Aorta (tissue), 5 donors: ENCODE data around the gene SHISA6. TPM values are rescaled to one million over a fixed set of nuclear protein-coding genes. Genes with fewer than 3 reads are reported as not detected.

Experiments used
- ATAC-seq: fragments of 200-7000 bp; cut with Tn5 transposase; one replicate; pipeline ENCODE4 v1.9.1; 2022; ENCODE audit warnings: moderate library complexity; ENCODE audit not compliant: low FRiP score
- DNase-seq, 2 donors: peaks; one replicate each; pipeline ENCODE4 v3.0.0-alpha.2; 2020
- H3K27ac ChIP-seq, 2 donors: one replicate each; pipeline ENCODE4 v1.5.1; 2013; ENCODE audit warnings: low read length in 2 of 2, mild to moderate bottlenecking in 2 of 2, moderate library complexity in 2 of 2, control low read depth in 1 of 2, inconsistent platforms in 1 of 2, low read depth in 1 of 2
- H3K27me3 ChIP-seq, 2 donors: one replicate each; pipeline ENCODE4 v1.6.1; 2013; ENCODE audit warnings: control low read depth in 1 of 2, low read length in 1 of 2, mild to moderate bottlenecking in 1 of 2, moderate library complexity in 1 of 2; ENCODE audit not compliant: insufficient read depth in 2 of 2, control insufficient read depth in 1 of 2
- H3K36me3 ChIP-seq, 2 donors: one replicate each; pipeline ENCODE4 v1.6.1; 2013; ENCODE audit warnings: control low read depth in 1 of 2, low read length in 1 of 2, mild to moderate bottlenecking in 1 of 2; ENCODE audit not compliant: insufficient read depth in 2 of 2, control insufficient read depth in 1 of 2
- H3K4me1 ChIP-seq, 2 donors: one replicate each; pipeline ENCODE4 v1.6.1; 2013; ENCODE audit warnings: low read length in 2 of 2, control low read depth in 1 of 2, mild to moderate bottlenecking in 1 of 2, moderate library complexity in 1 of 2; ENCODE audit not compliant: insufficient read depth in 2 of 2, control insufficient read depth in 1 of 2
- H3K4me3 ChIP-seq, 2 donors: one replicate each; pipeline ENCODE4 v1.5.1; 2013; ENCODE audit warnings: low read length in 2 of 2, control low read depth in 1 of 2, mild to moderate bottlenecking in 1 of 2
- H3K9me3 ChIP-seq: one replicate; pipeline ENCODE4 v1.6.1; 2013; ENCODE audit warnings: mild to moderate bottlenecking, low read length; ENCODE audit not compliant: control insufficient read depth
- WGBS, 2 donors: extraction: QIAGEN DNeasy Blood & Tissue Kit; methylation state at CpG; one replicate each; pipeline ENCODE4 v1.1.7; 2013; 5-methylcytosine and 5-hydroxymethylcytosine counted together
- intact Hi-C, 2 donors: fragments of 100-400 bp; cut with DNase I; formaldehyde crosslinking; loops; one replicate each; pipeline versions ENCODE4 v1.14.2 to v1.15.0; 2022
- polyA plus RNA-seq, 2 donors: library from polyadenylated mRNA; stranded (reverse); fragments of 200-250 nt; gene quantifications; one replicate each; pipeline ENCODE4 v1.2.3, GENCODE V29; 2013
- total RNA-seq, 2 donors: library from RNA; stranded (reverse); fragmentation: NEBNext Ultra II Directional; extraction: Animal tissue kit (Norgen Biotek cat#: 25700); gene quantifications; one replicate each; pipeline ENCODE4 v1.2.1, GENCODE V29; 2021
- donor health status: healthy with polysubstance abuse.
- donor health status: Bipolar disorder and iron deficiency.
- donor health status: DM: no; HTN: no; CAD: no.
- donor health status: DM: no; HTN: no; CAD: no.
- donor health status: DM: yes; HTN: yes; CAD: no.

Gene SHISA6
- total and polyA plus RNA-seq, 4 donors: 0.13 to 0.48 TPM; not detected in 2

- no peaks in the 10 kb centered on the region for H3K4me1 ChIP-seq
- DNase-seq (no peak), ATAC-seq (no peak)
- H3K4me3 ChIP-seq: no peak overlapping the region
- intact Hi-C loops: no loop called here
- H3K36me3 ChIP-seq: no peaks in the 10 kb centered on the region
- WGBS, 2 donors: 78% methylated on average over 11 of the region's 11 CpGs
- no peak overlapping the region for H3K27ac ChIP-seq
- no peaks in the 10 kb centered on the region for H3K9me3 ChIP-seq
- H3K27me3 ChIP-seq: no peaks in the 10 kb centered on the region
These were observed 83.0 kb downstream of the SHISA6 start for GRCh38 chr17:11324021-11324420.

- DNase-seq (no peak), ATAC-seq (no peak)
- no peaks in the 10 kb centered on the region for H3K36me3 ChIP-seq
- 85 to 89% methylated on average over 10 of the region's 10 CpGs for WGBS, 2 donors
- H3K4me3 ChIP-seq: no peak overlapping the region
- no peaks in the 10 kb centered on the region for H3K27me3 ChIP-seq
- no peaks in the 10 kb centered on the region for H3K4me1 ChIP-seq
- H3K27ac ChIP-seq: no peak overlapping the region
- H3K9me3 ChIP-seq: no peaks in the 10 kb centered on the region
- intact Hi-C loops: no loop called here
These were observed 83.9 kb downstream of the SHISA6 start for GRCh38 chr17:11324846-11325420.

- Histone ChIP-seq H3K9me3 (no peaks in the 10 kb centered on the region), H3K4me3 (no peak overlapping the region), H3K27me3 (no peaks in the 10 kb centered on the region), H3K4me1 (no peaks in the 10 kb centered on the region), H3K36me3 (no peaks in the 10 kb centered on the region), H3K27ac (no peak overlapping the region)
- WGBS, 2 donors: 92 to 93% methylated on average over 5 of the region's 5 CpGs
- intact Hi-C loops: no loop called here
- DNase-seq (no peak), ATAC-seq (no peak)
These were observed 85.5 kb downstream of the SHISA6 start for GRCh38 chr17:11326492-11326891.

- H3K4me1 ChIP-seq: no peaks in the 10 kb centered on the region
- no peak overlapping the region for H3K4me3 ChIP-seq
- H3K9me3 ChIP-seq: no peaks in the 10 kb centered on the region
- ATAC-seq (no peak), DNase-seq (no peak)
- H3K27ac ChIP-seq: no peak overlapping the region
- H3K27me3 ChIP-seq: no peaks in the 10 kb centered on the region
- intact Hi-C loops: no loop called here
- whole genome bisulfite sequencing, 2 donors: 47 to 65% methylated on average over 2 of the region's 2 CpGs
- H3K36me3 ChIP-seq: no peaks in the 10 kb centered on the region
These were observed 87.8 kb downstream of the SHISA6 start for GRCh38 chr17:11328770-11329169.

- intact Hi-C loops: no loop called here
- ATAC-seq (no peak), DNase-seq (no peak)
- H3K36me3 ChIP-seq: no peaks in the 10 kb centered on the region
- no peak overlapping the region for H3K4me3 ChIP-seq
- WGBS, 2 donors: 80 to 85% methylated on average over 4 of the region's 4 CpGs
- H3K4me1 ChIP-seq: no peaks in the 10 kb centered on the region
- no peak overlapping the region for H3K27ac ChIP-seq
- H3K27me3 ChIP-seq: no peaks in the 10 kb centered on the region
- H3K9me3 ChIP-seq: no peaks in the 10 kb centered on the region
These were observed 89.0 kb downstream of the SHISA6 start for GRCh38 chr17:11330006-11330405.

GRCh38 chr17:11330826-11331225 lies 89.8 kb downstream of the SHISA6 start:
- DNase-seq (no peak), ATAC-seq (no peak)
- Histone ChIP-seq H3K9me3 (peaks cover 2% of the 10 kb centered on the region), H3K27me3 (no peaks in the 10 kb centered on the region), H3K27ac (no peak overlapping the region), H3K4me3 (no peak overlapping the region), H3K4me1 (no peaks in the 10 kb centered on the region), H3K36me3 (no peaks in the 10 kb centered on the region)
- WGBS, 2 donors: 3% methylated on average over 8 of the region's 8 CpGs
- intact Hi-C loops: no loop called here

- peaks cover 2% of the 10 kb centered on the region for H3K9me3 ChIP-seq
- no peaks in the 10 kb centered on the region for H3K27me3 ChIP-seq
- no peaks in the 10 kb centered on the region for H3K36me3 ChIP-seq
- H3K27ac ChIP-seq: no peak overlapping the region
- no peaks in the 10 kb centered on the region for H3K4me1 ChIP-seq
- WGBS, 2 donors: 37 to 50% methylated on average over 15 of the region's 15 CpGs
- no peak for DNase-seq
- intact Hi-C loops: no loop called here
- H3K4me3 ChIP-seq: no peak overlapping the region
- ATAC-seq: no peak
These were observed 90.8 kb downstream of the SHISA6 start for GRCh38 chr17:11331547-11332513.

- H3K4me3 ChIP-seq: no peak overlapping the region
- 91 to 92% methylated on average over 7 of the region's 7 CpGs for WGBS, 2 donors
- no peak for DNase-seq
- peaks cover 2% of the 10 kb centered on the region for H3K9me3 ChIP-seq
- H3K36me3 ChIP-seq: no peaks in the 10 kb centered on the region
- H3K27ac ChIP-seq: no peak overlapping the region
- no peaks in the 10 kb centered on the region for H3K4me1 ChIP-seq
- no peaks in the 10 kb centered on the region for H3K27me3 ChIP-seq
- intact Hi-C loops: no loop called here
- no peak for ATAC-seq
These were observed 91.7 kb downstream of the SHISA6 start for GRCh38 chr17:11332706-11333105.

GRCh38 chr17:11334493-11334892 lies 93.5 kb downstream of the SHISA6 start:
- H3K9me3 ChIP-seq: peaks cover 2% of the 10 kb centered on the region
- DNase-seq: no peak
- no peak for ATAC-seq
- H3K27me3 ChIP-seq: no peaks in the 10 kb centered on the region
- no peaks in the 10 kb centered on the region for H3K4me1 ChIP-seq
- intact Hi-C loops: no loop called here
- no peak overlapping the region for H3K4me3 ChIP-seq
- no peaks in the 10 kb centered on the region for H3K36me3 ChIP-seq
- WGBS, 2 donors: 81 to 87% methylated on average over 4 of the region's 4 CpGs
- H3K27ac ChIP-seq: no peak overlapping the region
